AG08396 (cell line): Measurements from ENCODE around the gene TYK2.

Source experiments
- DNase-seq: peaks from one replicate; pipeline ENCODE4 v3.0.0; 2012; ENCODE audit warnings: low spot score, mixed read lengths

The TYK2 gene

DNA sequence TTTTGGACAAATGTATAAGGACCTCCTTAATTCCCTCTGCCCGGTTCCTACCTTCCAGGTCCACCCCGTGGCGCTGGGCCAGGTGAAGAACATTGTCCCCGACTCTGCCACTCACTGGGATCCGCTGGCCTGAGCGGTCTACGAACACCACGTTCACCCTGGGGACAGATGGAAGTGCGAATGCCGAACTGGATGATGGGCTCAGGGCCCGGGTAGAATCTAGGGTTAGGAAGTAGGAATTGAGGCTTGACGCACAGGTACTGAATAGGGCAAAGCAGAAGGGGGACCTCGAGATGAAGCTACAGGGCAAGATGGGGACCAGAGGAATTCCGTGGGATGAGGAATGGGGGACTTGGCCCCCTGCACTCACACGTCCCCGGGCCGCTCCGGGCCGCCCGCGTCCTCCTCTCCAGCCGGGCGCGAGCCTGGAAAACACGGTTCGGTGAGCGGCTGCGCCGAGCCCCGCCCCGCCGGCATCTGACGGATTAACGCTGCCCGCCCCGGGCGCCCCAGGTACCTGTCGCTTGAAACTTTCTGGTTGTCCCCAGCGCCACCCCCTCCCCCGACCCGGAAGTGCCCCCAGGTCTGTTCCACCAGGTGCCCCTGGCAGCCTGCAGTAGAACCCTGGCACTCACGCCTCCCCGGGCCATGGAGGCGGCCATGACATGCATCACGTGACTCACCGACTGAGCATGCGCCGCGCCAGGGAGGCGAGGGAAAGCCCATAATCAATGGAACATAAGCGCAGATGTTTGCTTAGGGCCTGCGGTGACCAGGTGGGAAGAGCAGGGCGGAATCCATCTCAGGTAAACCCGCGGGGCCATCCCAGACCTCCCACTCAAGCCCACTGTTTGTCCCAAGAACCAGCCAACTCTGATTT lies 64.8 kb downstream of the TYK2 start, which contains the start of gene FDX2:
Gene FDX2 (minus strand): TSS at position 681 of the 880 bp plus-strand sequence. CDS start 19 bp downstream, at position 662.
- DNase-seq: peak; percentile 96

DNA sequence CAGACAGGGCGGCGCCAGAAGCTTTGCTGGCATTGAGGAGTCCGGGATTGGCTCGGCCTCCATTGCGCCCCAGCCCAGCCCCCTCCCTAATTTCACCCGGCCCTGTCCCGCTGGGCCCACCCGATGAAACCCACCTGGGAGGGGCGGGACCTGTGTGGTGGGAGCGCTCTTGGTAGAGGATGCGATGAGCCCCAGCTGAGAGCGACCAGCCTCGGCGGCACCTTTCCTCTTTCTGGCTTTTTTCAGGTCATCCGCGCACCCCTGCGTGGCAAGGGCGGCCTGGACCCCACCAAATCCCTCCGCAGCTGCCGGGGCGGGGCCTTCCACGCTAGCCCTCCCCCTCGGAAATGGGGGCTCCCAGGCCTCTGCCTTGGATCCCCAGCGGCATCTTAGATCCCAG lies 70.9 kb downstream of the TYK2 start, which contains the start of gene ZGLP1:
Gene ZGLP1 (minus strand): TSS at position 393 of the 400 bp plus-strand sequence.
- no peak for DNase-seq

DNA sequence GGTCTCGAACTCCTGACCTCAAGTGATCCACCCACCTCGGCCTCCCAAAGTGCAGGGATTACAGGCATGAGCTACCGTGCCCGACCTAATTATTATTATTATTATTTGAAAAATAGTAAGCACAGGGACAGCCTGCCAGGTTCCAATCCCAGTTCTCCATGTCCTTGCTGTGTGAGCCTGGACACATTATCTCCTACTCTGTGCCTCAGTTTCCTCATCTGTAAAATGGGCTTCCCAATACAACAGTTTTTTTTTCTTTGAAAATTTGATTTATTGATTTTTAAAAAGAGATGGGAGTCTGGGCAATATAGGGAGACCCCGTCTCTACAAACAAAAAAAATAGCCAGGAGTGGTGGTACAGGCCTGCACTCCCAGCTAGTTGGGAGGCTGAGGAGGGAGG lies 74.0 kb downstream of the TYK2 start:
- DNase-seq: no peak

DNA sequence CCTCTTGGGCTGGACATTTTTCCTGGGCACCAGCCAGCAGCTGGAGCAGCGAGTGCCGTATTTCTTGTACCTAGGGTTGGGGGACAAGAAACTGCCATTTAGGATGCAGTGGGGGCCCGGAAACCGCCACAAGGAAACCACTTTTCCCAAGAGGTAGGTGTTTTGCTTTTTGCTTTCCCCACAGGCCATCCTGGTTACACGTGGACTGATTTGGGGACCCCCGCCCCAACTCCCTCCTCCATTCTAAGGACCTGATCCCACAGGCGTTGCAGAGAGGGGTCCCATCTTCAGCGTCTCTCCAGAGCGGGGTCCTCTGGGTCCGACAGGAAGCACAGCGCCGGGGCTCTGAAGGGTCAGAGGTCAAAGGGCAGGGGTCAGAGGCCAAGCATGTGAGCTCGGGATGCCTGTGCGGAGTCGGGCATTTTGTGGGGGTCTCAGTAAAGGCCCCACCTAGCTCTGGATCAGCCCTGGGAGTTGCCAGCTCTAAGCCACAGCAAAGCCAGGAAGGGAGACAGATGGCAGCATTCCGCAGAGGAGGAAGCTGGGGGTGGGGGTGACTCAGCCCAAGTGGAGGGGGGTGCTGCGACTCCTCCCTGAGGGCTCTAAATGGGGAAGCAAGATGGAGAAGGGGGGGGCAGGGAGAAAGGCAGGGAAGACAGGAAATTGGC lies 75.1 kb downstream of the TYK2 start:
- DNase-seq: no peak
